DMS79 treated with DMSO at 0.1 percent for 48 hours (cell line): ENCODE measurements around the gene DUOX2.
"Not testable (repeated sequence)": the region's sequence is repeated elsewhere in the genome, so short reads cannot be mapped to it uniquely, and the experiment has no call there.

Experiments used
- DNase-seq: peaks from one replicate; lab custom pipeline; 2025; lab: John Stamatoyannopoulos, UW

Gene DUOX2

DNA sequence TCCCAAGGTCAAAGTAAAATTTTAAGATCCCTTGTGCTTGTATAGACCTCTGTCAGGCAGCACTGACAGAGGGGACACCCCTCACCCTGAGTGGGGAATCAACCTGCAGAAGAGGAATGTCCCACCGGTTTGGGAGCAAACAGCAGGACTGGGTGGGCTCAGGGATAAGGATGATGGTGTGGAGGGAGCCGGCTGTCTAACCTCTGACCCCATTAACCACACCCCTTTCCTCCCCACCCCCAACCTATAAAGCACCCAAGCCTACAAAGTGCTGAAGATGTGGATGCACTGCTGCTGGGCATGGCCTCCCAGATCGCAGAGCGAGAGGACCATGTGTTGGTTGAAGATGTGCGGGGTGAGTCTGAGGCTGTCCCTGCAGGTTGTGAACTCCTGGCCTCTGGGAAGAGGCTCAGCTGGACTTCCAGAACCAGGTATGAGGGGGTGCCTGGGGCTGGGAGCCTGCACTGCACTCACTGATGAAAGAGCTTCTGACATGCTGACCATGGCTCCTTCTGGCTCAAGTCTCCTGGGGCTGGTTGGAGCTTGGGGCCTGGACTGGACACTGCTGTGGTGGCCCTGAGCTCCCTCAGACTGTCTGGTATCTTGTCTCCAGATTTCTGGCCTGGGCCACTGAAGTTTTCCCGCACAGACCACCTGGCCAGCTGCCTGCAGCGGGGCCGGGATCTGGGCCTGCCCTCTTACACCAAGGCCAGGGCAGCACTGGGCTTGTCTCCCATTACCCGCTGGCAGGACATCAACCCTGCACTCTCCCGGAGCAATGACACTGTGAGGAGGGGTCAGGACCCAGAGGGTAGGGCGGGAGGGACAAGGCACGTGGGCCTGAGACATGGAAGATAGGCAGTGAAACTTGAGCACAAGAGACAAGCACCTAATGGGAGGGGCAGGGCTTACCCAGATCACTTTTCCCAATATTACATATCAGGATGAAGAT is 25.1 kb upstream of the DUOX2 start:
- no peak for DNase-seq

DNA sequence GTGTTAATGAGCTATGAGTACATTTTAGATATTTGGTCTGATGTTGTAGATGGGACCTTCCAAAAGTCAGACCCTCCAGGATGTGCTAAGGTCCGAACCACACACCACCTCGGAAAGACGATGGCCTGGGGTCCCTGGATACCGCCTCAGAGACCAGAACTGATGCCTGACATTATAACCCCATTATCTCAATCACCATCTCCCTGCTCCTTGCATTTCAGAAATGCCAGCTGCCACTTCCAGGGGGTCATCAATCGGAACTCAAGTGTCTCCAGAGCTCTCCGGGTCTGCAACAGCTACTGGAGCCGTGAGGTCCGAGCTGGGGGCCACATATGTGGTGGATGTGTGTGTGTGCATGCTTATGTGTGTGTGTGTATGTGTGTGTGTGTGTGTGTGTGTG is 23.7 kb upstream of the DUOX2 start:
- no peak for DNase-seq

DNA sequence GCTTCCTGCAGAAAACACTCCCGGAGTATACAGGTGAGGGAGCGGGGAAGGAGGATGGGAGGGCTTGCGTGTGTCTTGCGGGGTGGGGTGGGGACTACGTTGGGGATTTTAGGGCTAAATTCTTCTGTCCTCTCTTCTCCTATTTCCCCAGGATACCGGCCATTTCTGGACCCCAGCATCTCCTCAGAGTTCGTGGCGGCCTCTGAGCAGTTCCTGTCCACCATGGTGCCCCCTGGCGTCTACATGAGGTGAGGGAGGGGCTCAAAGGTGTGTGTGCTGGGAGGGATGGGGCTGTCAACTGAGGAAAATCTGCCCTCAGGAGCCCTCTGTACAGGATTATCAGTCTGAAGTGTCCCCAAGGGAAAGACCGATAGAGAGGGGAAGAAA is 22.4 kb upstream of the DUOX2 start:
- DNase-seq, result no peak

DNA sequence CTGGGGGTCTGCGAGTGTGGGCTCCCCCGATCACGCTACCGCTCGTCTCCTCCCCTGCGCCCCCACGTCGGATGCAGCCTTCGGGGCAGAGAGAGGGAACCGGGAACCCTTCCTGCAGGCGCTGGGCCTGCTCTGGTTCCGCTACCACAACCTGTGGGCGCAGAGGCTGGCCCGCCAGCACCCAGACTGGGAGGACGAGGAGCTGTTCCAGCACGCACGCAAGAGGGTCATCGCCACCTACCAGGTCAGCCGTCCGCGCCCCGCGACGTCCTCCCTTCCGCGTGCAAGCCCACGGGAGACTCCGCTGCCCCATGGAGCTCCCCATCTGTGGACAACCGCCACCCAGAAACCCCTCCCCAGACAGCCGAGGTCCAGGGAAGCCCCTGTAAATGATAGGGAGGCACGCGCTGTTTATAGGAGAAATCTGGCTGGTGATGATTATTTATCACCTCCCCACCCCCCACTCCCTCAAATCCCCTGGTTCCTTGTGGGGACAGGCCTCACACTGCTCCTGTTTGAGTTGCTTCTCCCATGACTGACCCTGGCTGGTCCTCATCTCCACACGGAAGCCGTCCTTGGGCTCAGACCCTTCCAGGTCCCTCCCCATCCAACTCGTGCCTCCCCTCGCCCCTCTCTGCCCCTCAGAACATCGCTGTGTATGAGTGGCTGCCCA is 21.9 kb upstream of the DUOX2 start:
- DNase-seq, result not testable (repeated sequence)

DNA sequence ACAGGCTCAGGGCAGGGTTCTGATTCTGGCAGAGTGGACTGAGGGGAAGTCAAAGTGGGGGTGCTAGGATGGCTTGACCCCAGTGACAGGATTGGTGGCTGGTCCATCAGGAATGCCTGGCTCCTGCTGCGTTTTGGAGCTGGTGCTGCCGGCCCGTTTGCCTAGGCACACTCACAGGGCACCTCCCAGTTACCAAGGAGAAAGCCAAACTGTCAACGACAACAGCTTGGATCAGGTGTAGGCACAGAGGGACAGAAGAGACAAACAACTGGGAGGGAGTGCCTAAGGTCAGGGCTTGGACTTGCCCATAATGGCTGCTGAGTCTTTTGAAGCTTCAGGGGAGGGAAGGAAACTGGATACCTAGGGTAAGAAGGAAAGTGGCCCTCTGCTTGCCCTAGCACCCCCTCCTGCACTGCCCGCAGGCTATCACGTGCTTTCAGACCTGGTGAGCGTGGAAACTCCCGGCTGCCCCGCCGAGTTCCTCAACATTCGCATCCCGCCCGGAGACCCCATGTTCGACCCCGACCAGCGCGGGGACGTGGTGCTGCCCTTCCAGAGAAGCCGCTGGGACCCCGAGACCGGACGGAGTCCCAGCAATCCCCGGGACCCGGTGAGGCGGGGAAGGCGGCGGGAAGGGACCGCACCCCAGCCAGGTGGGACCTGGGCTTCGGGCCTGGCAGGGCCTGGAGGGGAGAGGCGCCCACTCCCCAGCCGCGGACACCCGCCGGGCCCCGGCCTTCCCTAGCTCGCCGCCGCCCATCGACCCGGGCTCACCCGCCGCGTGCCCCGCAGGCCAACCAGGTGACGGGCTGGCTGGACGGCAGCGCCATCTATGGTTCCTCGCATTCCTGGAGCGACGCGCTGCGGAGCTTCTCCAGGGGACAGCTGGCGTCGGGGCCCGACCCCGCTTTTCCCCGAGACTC is 21.0 kb upstream of the DUOX2 start:
- no peak for DNase-seq

DNA sequence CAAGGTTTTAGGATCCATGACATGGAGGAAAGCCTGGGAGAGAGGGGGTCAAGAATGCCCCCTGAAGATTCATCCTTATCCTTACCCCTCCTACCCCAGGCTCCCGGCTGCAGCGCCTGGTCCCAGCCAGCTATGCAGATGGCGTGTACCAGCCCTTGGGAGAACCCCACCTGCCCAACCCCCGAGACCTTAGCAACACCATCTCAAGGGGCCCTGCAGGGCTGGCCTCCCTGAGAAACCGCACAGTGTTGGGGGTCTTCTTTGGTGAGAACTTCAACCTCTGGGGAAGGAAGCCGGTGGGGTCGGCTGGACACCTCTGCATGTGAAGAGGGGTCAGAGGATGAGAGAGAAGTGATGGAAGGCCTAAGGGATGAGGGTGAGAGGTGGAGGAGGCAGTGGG is 20.1 kb upstream of the DUOX2 start:
- DNase-seq, result no peak

DNA sequence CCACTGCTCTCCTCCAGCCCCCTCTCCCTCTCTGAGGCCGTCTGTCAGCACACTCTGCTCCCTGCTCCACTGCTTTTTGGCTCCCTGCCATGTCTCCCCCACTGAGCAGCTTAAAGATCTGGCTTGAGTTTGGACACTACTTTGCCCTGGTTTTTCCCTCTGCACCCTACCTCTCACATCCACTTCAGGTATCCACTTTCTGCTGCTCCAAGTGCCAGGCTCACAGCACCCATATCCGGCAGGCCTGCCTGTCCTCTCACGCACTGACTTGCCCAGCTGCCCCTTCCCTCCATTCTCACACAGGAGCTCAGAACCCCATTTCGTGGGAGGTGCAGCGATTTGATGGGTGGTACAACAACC is 19.6 kb upstream of the DUOX2 start:
- peak; percentile 50 for DNase-seq

DNA sequence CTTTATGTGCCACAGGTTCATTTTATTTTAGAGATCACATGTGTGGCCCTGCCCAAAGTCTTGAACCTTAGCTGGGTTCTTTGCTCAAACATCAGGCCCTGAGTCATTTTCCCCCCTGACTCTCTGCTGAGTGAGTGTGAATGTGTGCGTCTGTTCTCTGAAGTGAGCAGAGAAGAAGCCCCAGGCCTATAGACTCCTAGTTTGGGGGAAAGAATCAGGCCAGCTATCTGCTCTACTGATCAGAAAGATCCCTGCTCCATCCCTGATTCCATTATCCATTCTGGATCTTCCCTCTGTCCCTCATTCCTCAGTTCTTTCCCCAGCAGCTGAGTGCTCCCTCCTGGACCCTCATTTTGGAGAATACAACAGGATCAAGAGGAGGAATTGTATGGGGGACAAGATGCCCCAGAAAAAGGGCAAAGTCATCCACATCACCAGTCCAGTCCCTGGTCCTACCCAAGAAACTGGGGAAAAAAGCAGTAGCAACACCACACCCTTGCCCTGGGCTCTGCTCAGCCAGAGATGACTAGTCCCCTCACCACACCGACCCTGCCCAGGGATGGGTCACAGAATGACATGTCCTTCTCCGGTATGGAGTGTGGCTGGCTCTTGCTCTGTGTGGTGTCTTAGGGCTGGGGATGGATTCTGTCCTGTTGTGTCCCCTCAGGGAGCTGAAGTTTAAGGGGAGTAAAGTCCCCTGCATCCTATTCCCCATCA is 19.0 kb upstream of the DUOX2 start:
- DNase-seq, result no peak

DNA sequence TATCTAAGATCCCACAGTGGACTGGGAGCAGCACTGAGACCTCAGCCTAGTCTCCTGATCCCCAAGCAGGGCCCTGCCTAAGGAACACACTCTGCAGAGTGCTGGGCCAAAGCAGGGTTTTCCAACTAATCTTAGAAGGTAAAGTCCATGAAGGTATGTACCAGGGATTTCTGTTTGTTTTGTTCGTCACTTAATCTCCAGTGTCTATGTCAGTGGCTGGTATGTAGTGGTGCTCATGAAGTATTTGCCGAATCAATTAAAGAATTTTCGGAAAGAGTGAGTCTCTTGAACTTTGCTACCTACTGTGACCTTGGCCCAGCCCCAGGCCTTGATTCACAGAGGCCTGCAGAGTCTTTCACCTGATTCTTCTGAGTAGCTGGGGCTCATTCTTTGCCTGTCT is 17.5 kb upstream of the DUOX2 start:
- DNase-seq, result no peak

DNA sequence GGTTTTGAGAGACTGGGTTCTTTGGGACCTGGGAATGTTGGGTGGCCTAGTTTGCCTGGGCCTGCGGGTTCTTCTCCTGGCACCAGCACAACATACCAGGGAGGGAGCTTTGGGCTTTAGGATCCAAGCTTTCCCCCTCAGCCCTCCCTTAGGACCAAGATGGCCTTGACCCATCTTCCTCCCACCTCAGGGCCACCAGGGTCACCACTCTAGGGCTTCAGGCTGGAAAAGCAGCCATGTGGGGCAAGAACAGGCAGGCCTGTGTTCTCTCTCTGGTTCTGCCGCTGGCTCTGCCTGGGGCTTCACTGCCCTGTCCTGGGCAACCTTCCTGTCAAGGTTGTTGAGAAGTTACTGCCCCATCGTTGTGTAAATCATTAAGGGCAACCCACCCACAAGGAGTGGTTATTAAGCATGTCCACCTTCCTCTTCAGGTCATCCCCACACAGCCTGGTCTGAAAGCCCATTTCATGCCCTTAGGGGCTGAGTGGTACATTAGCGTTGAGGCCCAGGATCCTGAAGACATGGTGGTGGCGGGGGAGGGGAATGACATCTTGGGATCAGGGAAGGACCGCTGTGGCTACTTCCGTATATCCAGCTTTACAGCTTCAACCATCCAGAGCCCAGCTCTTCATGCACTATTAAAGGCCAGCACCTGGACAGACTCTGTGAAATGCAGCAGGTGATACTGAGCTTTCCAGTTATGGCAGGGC is 16.5 kb upstream of the DUOX2 start:
- DNase-seq, result no peak

DNA sequence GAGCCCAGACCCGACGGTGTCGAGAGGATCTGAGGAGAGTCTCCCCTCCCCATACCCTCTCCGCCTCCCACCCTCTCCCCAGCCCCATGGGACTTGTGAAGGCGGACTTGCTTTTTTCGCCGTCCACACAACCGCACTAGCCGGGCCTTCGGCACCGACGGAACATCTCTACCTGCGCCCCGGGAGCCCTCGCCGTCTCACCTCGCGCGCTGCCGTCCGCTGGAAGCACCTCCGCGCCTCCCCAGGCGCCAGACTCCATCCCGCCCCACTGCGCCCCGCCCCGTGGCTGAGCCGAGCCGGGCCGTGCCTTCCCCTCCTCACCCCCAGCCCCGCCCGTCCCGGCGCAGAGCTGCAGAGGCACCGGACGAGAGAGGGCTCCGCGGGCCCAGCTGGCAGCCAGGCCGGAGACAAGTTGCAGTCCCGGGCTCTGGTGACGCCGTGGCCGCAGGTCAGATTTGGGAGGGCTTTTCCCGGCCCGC is 15.7 kb upstream of the DUOX2 start, which contains the start of the genes DUOX1 and DUOXA1:
DUOX1 (plus strand) TSS at position 344 of the 479 bp plus-strand sequence. CDS start 1,973 bp downstream, outside the sequence.
DUOXA1 (minus strand) TSS at position 229 of the 479 bp plus-strand sequence. CDS start 6,865 bp downstream, outside the sequence.
- DNase-seq, result no peak

DNA sequence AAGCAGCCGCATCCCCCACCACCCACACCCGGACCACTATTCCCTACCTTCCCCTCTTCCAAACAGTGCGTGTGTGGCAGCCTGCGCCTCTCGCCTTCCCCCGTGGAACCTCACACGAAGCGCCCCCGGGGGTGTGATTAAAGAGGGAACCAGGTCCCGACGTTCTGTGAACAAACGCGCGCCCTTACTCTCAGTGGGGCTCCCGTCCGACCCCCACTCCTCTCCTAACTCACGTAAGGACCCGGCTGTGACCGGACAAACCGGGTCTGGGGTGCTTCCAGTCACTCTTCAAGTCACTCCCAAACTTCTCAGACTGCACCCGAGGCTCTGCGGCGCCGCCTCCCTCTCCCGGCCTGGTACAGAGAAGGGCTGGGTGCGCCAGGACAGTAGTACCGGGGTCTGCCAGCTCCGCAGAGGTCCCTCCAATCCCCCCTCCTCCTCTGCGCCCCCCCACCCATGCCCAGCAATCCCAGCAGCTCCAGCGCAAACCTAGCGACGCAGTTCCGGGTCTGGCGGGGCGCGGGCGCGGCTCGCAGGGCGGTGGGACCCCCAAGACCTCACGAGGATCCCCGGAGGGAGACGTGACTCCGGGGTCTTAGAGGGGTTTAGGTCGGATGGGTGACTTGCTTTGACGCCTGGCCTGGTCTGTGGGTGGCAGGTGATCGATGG is 15.1 kb upstream of the DUOX2 start:
- no peak for DNase-seq

DNA sequence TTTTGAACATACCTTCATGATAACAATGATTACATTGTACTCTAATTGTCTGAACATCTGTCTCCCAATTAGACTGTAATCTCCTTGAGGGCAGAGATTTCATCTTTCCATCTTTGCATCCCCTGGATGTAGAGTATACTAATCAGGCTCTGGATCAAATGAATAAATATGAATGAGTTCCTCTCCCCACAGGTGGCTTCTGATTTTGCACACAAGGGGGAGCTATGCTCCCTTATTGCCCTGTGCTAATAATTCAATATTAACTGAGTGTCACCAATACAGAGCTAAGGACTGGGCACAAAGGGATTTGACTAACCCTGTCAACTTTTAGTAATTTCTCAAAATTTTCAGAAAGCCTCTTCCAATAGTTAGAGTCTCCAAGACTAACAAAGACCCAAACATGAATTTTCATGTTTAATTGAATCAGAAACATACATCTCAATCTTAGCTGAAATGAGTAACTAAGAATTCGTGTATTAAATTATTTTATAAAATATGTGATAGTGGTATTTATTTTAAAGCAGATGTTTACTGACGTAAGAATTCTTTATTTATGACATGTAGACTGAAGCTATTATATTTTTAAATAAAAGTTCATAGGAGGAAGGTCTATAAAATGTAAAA is 12.7 kb upstream of the DUOX2 start:
- DNase-seq, result no peak

DNA sequence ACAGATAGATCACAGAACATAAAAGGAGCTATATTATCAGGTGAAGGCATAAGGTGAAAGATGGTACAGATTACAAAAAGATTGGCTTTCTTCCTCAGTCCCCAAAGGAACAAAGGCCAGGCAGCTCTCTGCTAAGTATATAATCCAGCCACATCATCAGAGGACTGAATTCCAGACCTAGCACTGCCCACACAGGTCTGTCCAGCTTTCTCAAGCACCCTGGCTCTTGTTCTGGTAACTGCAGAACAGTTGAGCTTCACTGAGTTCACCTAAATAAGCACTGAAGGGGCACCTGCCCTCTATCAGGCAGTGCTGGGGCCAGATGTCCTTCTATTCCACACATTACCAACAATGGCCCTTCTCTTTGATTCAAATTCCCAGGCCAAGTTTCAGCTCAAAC is 9.4 kb upstream of the DUOX2 start:
- DNase-seq, result no peak

DNA sequence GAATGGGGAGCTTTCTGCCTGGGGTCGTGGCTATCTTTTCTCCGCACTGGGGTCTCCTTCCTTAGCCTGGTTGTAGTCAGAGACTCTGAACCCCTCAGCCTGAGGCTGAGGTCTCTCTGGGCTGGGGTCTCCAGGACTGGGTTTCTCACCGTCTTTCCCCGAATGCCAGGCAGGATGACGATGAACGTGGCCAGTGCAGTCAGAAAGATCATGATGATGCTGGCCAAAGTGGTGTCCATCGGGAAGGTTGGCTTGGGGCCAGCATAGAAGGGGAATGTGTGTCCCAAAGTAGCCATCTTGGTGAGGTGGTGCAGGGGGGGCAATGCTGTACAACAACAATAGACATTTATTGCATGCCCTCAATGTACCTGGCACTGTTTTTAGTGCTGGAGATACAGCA is 8.7 kb upstream of the DUOX2 start:
- no peak for DNase-seq

DNA sequence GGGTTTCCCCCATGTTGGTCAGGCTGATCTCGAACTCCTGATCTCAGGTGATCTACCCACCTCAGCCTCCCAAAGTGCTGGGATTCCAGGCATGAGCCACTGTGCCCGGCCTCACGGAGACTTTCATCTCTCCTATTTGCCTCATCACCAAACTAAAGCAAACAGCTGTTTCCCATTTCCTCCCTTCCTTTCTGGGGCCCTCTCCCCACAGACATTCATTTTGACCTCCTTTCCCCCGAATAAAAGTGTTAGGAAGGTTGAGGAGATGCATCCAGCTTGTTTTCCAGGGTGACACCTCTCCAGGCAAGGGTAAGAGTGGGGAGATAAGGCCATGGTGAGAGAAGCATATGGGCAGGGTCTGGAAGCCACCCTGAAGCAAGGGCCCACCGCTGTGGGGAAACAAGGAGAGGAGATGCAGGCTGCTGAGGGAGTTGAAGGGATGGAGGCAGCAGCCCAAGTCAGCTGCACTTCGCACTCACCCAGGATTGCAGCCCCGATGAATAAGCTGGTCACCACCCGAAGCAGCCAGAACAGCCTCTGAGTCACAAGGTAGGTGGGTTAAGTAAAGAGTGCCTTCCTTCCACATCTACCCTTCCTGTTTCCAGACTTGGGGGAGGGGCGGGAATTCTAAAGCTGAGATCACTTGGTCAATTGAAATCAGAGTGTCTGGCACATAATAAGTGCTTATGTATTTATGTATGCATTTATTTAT is 7.9 kb upstream of the DUOX2 start:
- no peak for DNase-seq

DNA sequence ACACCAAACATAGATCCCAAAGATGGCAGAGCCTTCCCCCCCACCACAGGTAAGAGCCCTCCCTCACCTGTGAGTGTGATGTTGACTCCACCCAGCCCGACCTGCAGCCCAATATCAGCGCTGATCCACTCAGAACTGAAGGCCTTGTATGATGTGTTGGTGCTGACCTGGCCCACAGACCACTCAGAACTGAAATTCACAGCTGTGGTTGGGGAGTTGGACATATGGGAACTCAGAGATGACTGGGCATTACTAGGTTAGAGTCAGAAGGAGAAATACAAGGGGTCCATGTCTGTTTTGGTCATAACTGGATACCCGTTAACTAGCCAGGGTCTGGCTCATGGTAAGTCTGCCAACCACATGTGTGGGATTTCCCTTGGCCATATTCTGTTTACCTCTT is 7.0 kb upstream of the DUOX2 start:
- no peak for DNase-seq

DNA sequence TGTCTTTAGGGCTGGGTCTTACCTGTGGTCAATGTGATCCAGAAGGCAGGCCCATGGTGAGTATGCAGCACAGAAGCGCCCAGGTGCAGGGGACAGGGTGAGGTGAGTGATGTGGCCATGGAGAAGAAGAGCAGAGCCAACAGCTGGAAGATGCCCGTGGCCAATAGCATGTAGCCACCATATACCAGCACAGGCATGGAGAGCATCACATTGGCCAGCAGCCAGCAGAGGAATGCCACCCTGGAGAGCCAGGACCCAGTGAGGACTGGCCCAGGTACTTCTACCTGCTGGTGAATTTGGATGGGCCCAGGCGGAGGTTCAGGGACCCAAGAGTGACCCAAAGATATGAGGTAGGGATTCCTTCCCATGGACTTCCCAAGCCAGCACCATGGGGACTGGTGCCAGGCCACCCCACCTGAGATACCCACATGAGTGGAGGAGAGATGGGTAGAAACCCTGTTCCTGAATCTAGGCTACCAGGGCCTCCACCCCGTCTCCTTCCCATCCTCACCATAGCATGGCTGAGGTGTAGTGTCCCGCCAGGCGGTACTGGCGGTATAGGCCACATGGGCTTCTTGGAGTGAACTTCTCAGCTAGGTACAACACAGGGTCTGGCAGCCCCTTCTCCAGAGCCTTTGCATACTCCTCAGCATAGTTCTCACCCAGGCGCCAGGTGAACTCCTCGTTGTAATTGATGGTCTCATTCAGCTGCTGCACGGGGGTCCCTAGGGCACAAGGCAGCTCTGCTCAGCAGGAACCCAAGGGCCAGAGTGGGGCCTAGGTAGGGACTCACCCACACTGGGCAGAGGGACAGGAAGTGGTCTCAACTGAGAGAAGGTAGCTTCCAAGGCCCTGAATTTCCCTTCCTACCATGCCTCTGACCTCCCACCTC is 6.4 kb upstream of the DUOX2 start:
- no peak for DNase-seq
